ENCODE results near the gene TXNDC8.

GRCh38 chr9:110317911-110318310 lies 19.8 kb downstream of the TXNDC8 start:
- no peak for TF ChIP-seq CTCF (IDR thresholded peaks at IDR 0.05; ENCODE audit: low read depth, low read length, poor library complexity, severe bottlenecking)
- no peak for TF ChIP-seq EZH2phosphoT487 (IDR thresholded peaks at IDR 0.05; ENCODE audit: borderline replicate concordance, low read length)
